NCI-H2081 (cell line): Measurements from ENCODE around the gene LYZL4.

ENCODE experiments used
- DNase-seq, 2 experiments: peaks; one replicate each; lab custom pipeline; 2025; lab: John Stamatoyannopoulos, UW

Gene LYZL4

DNA sequence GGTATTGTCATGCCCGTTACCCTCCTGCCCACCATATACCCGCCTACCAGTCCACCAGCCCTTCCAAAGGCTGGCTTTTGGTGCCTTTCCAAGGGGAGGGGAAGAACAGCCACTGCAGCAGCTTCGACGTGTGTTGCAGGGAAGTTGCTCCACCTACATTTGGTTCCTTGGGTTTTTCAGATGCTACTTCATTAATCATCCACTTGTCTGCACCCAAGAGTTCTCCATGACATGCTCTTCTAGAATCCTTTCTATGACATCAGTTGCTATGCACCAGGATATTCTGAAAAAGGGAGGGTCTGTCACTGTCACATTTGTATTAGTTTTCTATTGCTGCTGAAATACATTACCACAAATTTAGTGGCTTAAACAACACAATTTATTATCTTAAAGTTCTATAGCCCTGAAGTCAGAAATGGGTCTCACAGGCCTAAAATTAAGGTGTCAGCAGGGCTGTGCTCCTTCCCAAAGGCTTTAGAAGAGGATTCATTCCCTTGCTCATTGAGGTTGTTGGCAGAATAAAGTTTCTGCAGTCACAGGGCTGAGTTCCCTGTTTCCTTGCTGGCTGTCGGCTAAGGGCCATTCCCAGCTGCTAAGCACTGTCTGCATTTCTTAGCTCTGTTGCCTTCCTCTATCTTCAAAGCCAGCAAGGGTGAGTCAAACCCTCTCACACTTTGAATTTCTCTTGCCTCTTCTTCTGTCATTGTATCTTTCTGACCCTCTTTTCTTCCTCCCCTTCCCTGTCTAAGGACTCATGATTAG, at the start of gene LYZL4:
Gene LYZL4, minus strand, starts transcription at position 241 of the 762 bp plus-strand sequence. CDS start 3,359 bp downstream, outside the sequence.
- DNase-seq, result no peak

DNA sequence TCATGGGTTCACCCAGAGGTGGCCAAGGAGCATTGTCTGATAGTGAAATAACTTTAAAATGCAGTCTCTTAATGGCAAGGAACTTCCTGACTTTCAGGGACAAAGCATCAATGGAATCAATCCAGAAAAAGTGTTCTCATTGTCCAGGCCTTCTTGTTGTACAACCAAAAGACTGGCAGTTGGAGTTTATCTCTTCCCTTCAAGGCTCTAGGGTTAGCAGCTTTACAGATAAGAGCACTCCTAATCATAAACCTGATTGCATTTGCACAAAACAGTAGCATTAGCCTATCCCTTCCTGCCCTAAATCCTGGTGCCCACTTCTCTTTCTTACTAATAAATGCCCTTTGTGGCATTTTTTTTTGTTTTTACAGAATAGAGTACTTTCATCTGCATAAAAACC, 48.7 kb upstream of the LYZL4 start:
- DNase-seq, result no peak

GRCh38 chr3:42456211-42456610, 45.8 kb upstream of the LYZL4 start:
- no peak for DNase-seq

GRCh38 chr3:42451546-42452230, 41.3 kb upstream of the LYZL4 start:
- DNase-seq, result no peak

GRCh38 chr3:42451116-42451515, 40.7 kb upstream of the LYZL4 start:
- DNase-seq, result no peak

GRCh38 chr3:42450567-42450966, 40.2 kb upstream of the LYZL4 start:
- DNase-seq, result no peak

GRCh38 chr3:42447481-42447880, 37.1 kb upstream of the LYZL4 start:
- DNase-seq, result no peak

GRCh38 chr3:42446111-42447050, 36.0 kb upstream of the LYZL4 start:
- DNase-seq, result no peak

DNA sequence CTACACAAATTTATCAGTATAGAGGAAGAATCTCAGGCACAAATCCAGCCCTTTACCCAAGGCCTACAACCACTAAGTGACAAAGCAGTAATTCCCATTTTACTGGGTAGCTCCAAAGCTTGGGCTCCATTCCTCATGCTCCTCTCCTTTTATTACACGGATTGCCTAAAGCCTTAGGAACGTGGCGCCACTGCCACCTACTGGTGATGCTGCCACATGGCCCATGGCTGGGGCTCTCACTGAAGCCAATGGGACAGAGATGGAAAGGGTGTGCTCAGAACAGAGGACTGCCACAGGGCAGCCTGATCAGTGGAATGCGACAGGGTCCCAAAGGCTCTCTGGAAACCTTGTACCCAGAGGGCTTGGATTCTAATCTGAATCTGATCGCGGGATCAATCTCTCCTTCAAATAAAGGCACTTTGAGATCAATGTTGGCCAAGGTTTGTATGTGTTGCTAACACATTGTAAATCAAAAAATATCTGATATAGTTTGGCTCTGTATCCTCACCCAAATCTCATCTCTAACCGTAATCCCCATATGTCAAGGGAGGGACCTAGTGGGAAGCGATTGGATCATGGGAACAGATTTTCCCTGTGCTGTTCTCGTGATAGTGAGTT, 33.5 kb upstream of the LYZL4 start:
- peak; percentile 49 to 70 for DNase-seq

GRCh38 chr3:42443292-42443691, 32.9 kb upstream of the LYZL4 start:
- no peak for DNase-seq

DNA sequence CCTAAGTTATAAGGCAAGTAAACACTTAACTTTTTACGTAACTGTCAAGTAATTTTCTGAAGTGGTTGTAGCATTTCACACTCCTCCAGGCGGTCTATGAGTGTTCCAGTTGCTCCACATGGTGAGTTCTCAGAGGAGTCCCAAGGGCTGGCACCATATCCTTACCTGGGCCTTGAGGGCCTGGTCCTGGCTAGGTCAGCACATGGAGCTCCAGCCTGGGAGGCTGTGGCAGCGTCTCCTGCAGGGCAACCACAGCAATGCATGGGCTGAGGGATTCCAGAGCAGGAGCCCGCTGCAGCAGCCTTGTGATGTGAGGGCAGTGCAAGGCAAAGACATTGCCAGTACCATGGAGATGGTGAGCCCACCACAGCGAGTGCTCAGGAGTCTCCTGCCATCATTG, 32.2 kb upstream of the LYZL4 start:
- no peak for DNase-seq

- DNase-seq, result no peak
Measured at GRCh38 chr3:42441791-42442190, 31.4 kb upstream of the LYZL4 start.

- DNase-seq, result no peak
Measured at GRCh38 chr3:42440924-42441323, 30.5 kb upstream of the LYZL4 start.

GRCh38 chr3:42439261-42440115, 29.1 kb upstream of the LYZL4 start:
- DNase-seq, result peak in 1 of 2 experiments; percentile 9

DNA sequence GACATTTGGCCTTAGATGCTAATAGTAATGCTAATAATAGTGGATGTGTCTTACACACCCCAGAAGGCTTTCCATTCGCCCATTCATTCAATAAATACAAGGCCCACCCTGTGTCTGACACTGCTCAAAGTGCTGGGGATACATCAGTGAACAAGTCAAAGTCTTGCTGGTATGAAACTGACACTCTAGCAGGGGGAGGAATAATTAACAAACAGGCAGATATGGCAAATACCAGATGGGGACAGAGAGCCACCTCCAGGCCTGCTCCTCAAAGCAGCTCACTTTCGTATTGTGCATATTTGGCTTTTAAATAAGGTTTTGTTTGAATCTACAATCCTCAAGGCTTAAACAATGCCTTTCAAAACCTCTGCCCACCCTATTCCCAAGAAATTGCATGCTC, 28.3 kb upstream of the LYZL4 start:
- DNase-seq, result no peak

- no peak for DNase-seq
Measured at GRCh38 chr3:42438193-42438592, 27.8 kb upstream of the LYZL4 start.

DNA sequence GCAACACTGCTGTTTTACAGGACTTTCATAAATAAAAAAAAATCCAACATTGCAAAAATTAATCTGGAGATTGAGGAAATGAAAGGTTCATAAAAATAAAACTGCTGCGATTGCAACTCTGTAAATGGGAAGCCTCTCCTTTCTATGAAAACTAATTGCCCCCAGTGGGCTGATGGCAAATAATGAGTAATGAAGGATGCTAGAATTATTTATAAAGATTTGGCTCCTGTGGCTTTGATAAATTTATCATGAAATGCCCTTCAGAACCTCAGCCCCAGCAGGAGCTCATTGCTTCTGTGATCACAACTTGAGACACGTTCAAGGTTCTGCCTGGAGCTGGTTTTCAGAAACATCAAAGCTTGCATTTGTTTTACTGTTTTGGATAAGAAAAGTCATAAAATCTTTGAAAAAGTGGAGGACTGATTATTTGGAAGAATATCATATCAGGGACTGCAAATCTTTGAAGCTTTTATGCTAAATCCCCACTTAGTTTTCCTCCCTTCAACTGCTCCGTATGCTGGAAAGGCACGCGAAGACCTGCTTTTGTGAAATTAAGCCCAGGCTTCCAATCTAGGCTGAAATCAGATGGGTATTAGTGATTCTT, 24.5 kb upstream of the LYZL4 start:
- no peak for DNase-seq

DNA sequence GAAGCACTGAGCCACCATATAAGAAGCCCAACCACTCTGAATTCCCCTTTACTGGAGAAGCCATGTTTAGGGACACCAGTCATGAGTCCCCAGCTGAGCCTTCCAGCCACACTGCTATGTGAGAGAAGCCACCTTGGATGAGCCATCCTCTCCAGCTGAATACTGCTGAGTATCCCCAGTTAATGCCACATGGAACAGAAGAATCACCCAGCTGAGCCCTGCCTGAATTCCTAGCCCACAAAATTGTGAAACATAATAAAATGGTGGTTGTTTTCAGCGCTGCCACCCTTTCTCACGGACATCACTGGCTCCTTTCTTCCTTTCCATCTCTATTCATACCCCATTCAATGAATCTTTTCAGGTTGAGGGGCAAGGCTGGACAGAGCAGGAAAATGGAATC, 22.1 kb upstream of the LYZL4 start:
- no peak for DNase-seq

- no peak for DNase-seq
Measured at GRCh38 chr3:42430781-42431532, 20.5 kb upstream of the LYZL4 start.

GRCh38 chr3:42428830-42429229, 18.4 kb upstream of the LYZL4 start:
- DNase-seq, result no peak
